ENCODE data around the gene SRCAP.

GRCh38 chr16:30747331-30747730 lies 48.4 kb downstream of the SRCAP start:
- TF ChIP-seq CTCF (IDR thresholded peaks at IDR 0.05) (no peak), POLR2AphosphoS5 (IDR thresholded peaks at IDR 0.05) (no peak)

Measured in sigmoid colon (tissue), 4 donors.